Kidney epithelial cell (primary cell): ENCODE data around the gene MARCHF3. TPM values are rescaled to one million over a fixed set of nuclear protein-coding genes. Genes with fewer than 3 reads are reported as not detected.

Experiments used
- DNase-seq: peaks from one replicate; pipeline ENCODE4 v3.0.0-alpha.2; 2010; ENCODE audit warnings: low read depth
- H3K27me3 ChIP-seq: 2 replicates; pipeline ENCODE4 v1.6.0; 2011; ENCODE audit warnings: low read length; ENCODE audit not compliant: control insufficient read depth, insufficient read depth
- H3K36me3 ChIP-seq: 2 replicates; pipeline ENCODE4 v1.5.1; 2011; ENCODE audit warnings: low read length; ENCODE audit not compliant: control insufficient read depth, insufficient read depth
- H3K4me3 ChIP-seq: 2 replicates; pipeline ENCODE4 v1.5.1; 2011; ENCODE audit warnings: low read depth, mild to moderate bottlenecking, control low read depth, low read length
- CTCF ChIP-seq: IDR thresholded peaks from 2 replicates; pipeline ENCODE4 v1.5.1; 2011; ENCODE audit warnings: mild to moderate bottlenecking, moderate library complexity, low read length, control low read depth, inconsistent platforms; ENCODE audit not compliant: insufficient read depth, poor library complexity, severe bottlenecking
- total RNA-seq: library from RNA; depleted of rRNA; stranded (reverse); fragments of >200 nt; gene quantifications from 2 replicates; pipeline ENCODE4 v1.2.3, GENCODE V29; 2015

Gene MARCHF3
- total RNA-seq, 1 donor from 2014 or later, result 0.46 TPM

- Histone ChIP-seq H3K4me3 (no peak overlapping the region), H3K27me3 (no peaks in the 10 kb centered on the region), H3K36me3 (no peaks in the 10 kb centered on the region)
- DNase-seq, result no peak
- TF ChIP-seq CTCF, result no peak
These were observed 47.2 kb downstream of the MARCHF3 start for GRCh38 chr5:126982926-126983873.

GRCh38 chr5:126982202-126982601 lies 48.2 kb downstream of the MARCHF3 start:
- no peak for DNase-seq
- Histone ChIP-seq H3K36me3 (no peaks in the 10 kb centered on the region), H3K4me3 (no peak overlapping the region), H3K27me3 (no peaks in the 10 kb centered on the region)
- no peak for TF ChIP-seq CTCF

- no peaks in the 10 kb centered on the region for H3K27me3 ChIP-seq
- TF ChIP-seq CTCF, result no peak
- no peak for DNase-seq
- H3K4me3 ChIP-seq, result no peak overlapping the region
- H3K36me3 ChIP-seq, result no peaks in the 10 kb centered on the region
These were observed 48.7 kb downstream of the MARCHF3 start for GRCh38 chr5:126981701-126982100.

- no peak for TF ChIP-seq CTCF
- Histone ChIP-seq H3K4me3 (no peak overlapping the region), H3K36me3 (no peaks in the 10 kb centered on the region), H3K27me3 (no peaks in the 10 kb centered on the region)
- no peak for DNase-seq
These were observed 49.1 kb downstream of the MARCHF3 start for GRCh38 chr5:126981222-126981621.

- Histone ChIP-seq H3K27me3 (no peaks in the 10 kb centered on the region), H3K4me3 (no peak overlapping the region), H3K36me3 (no peaks in the 10 kb centered on the region)
- TF ChIP-seq CTCF, result no peak
- no peak for DNase-seq
These were observed 52.1 kb downstream of the MARCHF3 start for GRCh38 chr5:126978258-126978657.

- Histone ChIP-seq H3K4me3 (no peak overlapping the region), H3K36me3 (no peaks in the 10 kb centered on the region), H3K27me3 (no peaks in the 10 kb centered on the region)
- no peak for TF ChIP-seq CTCF
- no peak for DNase-seq
These were observed 53.7 kb downstream of the MARCHF3 start for GRCh38 chr5:126976520-126977172.
